ES-I3 (cell line): ENCODE results near the gene KCNT2.

ENCODE experiments used
- H3K36me3 ChIP-seq: 2 replicates; pipeline ENCODE4 v1.6.1; 2013; ENCODE audit warnings: mild to moderate bottlenecking, low read length, control low read depth, moderate library complexity; ENCODE audit not compliant: insufficient read depth
- H3K4me1 ChIP-seq: 2 replicates; pipeline ENCODE4 v1.6.1; 2013; ENCODE audit warnings: mild to moderate bottlenecking, control low read depth, low read length; ENCODE audit not compliant: insufficient read depth
- H3K9ac ChIP-seq: 2 replicates; pipeline ENCODE4 v1.6.1; 2013; ENCODE audit warnings: low read depth, mild to moderate bottlenecking, low read length, moderate library complexity
- H3K9me3 ChIP-seq: 2 replicates; pipeline ENCODE4 v1.6.1; 2013; ENCODE audit warnings: mild to moderate bottlenecking, low read length, moderate library complexity; ENCODE audit not compliant: control insufficient read depth, insufficient read depth

KCNT2 gene

DNA sequence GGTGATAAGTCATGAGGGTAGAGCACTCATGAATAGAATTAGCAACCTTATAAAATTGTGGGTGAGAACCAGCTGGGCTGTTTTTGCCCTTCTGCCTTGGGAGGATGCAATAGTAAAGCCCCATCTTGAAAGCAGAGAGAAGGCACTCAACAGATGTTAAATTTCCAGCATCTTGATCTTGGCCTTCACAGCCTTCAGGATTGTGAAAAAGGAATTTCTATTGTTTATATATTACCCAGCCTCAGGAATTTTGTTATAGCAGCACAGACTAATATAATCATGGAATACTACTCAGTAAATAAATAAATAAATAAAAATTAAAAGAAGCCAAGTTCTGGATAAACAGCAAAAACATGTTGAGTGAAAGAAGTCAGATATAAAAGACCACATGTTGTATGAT is 175.2 kb downstream of the KCNT2 start:
- no peaks in the 10 kb centered on the region for H3K4me1 ChIP-seq
- peaks cover 5% of the 10 kb centered on the region for H3K36me3 ChIP-seq
- H3K9ac ChIP-seq = no peak overlapping the region
- H3K9me3 ChIP-seq = no peaks in the 10 kb centered on the region

- Histone ChIP-seq H3K4me1 (no peaks in the 10 kb centered on the region), H3K36me3 (peaks cover 5% of the 10 kb centered on the region), H3K9me3 (no peaks in the 10 kb centered on the region), H3K9ac (no peak overlapping the region)
Measured at GRCh38 chr1:196427976-196428734, 180.1 kb downstream of the KCNT2 start.

GRCh38 chr1:196425513-196425912 is 182.7 kb downstream of the KCNT2 start:
- Histone ChIP-seq H3K9ac (no peak overlapping the region), H3K36me3 (no peaks in the 10 kb centered on the region; the same call in 1 of the 2 replicates), H3K9me3 (no peaks in the 10 kb centered on the region), H3K4me1 (no peaks in the 10 kb centered on the region)

DNA sequence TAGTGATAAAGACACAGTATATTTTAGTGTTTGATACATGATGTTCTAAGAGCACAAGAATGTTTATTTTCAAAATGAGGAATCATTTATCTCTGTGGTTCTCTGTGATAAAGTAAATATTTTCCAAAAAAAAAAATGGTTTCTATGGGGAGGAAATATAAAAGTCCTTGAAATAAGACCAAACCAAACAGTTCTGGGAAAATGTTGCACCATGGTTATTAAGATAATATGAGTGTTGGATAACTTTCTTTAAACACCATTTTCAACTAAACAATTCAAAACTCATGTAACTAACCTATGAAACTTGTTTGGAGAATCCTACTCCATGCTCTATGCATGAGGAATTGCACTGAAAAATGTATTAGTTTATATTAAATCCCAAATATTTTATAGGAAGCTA is 184.6 kb downstream of the KCNT2 start:
- H3K4me1 ChIP-seq = no peaks in the 10 kb centered on the region
- no peaks in the 10 kb centered on the region; the same call in 1 of the 2 replicates for H3K36me3 ChIP-seq
- no peak overlapping the region for H3K9ac ChIP-seq
- H3K9me3 ChIP-seq = no peaks in the 10 kb centered on the region

DNA sequence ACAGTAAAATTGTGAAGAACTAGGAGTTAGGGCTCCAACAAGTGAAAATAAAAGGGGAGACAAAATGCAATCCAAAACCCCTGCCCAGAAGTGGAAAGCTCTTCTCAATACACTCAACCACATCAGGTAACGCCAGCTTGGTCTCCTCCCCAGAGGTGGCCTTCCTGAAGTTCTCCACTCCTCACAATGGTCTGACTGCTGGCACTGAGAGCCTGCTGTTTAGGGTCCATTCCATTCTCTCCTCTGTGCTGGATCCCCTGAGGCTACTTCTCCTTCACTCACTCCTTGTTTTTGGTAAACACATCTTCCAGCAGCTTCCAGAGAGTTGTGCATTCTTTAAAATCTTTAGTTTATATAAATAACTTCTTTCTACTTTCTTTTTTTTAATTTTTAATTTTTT is 189.5 kb downstream of the KCNT2 start:
- H3K4me1 ChIP-seq = no peaks in the 10 kb centered on the region
- H3K36me3 ChIP-seq = no peaks in the 10 kb centered on the region
- no peak overlapping the region for H3K9ac ChIP-seq
- no peaks in the 10 kb centered on the region for H3K9me3 ChIP-seq

- Histone ChIP-seq H3K9ac (no peak overlapping the region), H3K9me3 (no peaks in the 10 kb centered on the region), H3K36me3 (no peaks in the 10 kb centered on the region), H3K4me1 (no peaks in the 10 kb centered on the region)
Measured at GRCh38 chr1:196415978-196416377, 192.3 kb downstream of the KCNT2 start.

GRCh38 chr1:196412326-196412725 is 195.9 kb downstream of the KCNT2 start:
- peaks cover 6% of the 10 kb centered on the region; the same call in 1 of the 2 replicates for H3K4me1 ChIP-seq
- no peaks in the 10 kb centered on the region for H3K36me3 ChIP-seq
- no peak overlapping the region for H3K9ac ChIP-seq
- no peaks in the 10 kb centered on the region for H3K9me3 ChIP-seq

DNA sequence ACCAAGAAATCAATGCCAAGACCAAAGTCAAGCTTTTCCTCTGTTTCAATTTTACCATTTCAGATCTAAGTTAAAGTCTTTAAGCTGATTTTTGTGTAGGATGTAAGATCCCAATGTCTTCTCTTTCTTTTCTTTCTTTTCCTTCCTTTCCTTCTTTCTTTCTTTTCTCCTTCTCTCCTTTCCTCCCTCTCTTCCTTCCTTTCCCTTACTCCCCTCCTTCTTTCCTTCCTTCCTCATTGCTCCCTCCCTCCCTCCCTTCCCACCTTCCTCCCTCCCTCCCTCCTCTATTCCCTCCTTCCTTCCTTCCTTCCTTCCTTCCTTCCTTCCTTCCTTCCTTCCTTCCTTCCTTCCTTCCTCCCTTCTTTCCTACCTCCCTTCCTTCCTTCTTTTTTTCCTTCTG is 197.5 kb downstream of the KCNT2 start:
- peaks cover 7% of the 10 kb centered on the region; the same call in 1 of the 2 replicates for H3K4me1 ChIP-seq
- no peak overlapping the region for H3K9ac ChIP-seq

GRCh38 chr1:196409586-196409985 is 198.7 kb downstream of the KCNT2 start:
- H3K4me1 ChIP-seq = peaks cover 7% of the 10 kb centered on the region; the same call in 1 of the 2 replicates
- no peaks in the 10 kb centered on the region for H3K36me3 ChIP-seq
- H3K9me3 ChIP-seq = no peaks in the 10 kb centered on the region
- no peak overlapping the region for H3K9ac ChIP-seq

More for the DNA sequence above, 197.5 kb downstream of the KCNT2 start:
- H3K36me3 ChIP-seq = no peaks in the 10 kb centered on the region
- no peaks in the 10 kb centered on the region for H3K9me3 ChIP-seq

GRCh38 chr1:196407358-196408051 is 200.7 kb downstream of the KCNT2 start:
- no peaks in the 10 kb centered on the region for H3K9me3 ChIP-seq
- H3K4me1 ChIP-seq = peaks cover 7% of the 10 kb centered on the region; the same call in 1 of the 2 replicates
- H3K36me3 ChIP-seq = no peaks in the 10 kb centered on the region
- no peak overlapping the region for H3K9ac ChIP-seq

DNA sequence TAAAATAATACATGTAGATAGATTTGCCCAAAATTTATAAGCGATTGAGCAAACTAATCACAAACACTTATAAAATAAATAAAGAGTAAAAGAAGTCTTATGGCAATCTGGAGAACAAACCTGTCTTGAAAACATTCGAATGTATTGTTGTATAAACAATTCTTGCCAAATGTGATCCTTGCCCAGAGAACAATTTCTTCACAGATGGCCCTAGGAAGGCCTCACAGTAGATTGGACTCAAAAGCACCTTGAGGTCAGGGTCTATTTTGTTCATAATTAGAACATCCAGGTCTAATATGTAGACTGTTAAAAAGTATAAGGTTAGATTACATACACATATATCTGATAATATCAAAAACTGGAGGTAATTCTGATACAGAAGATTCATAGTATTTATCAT is 202.4 kb downstream of the KCNT2 start:
- Histone ChIP-seq H3K4me1 (peaks cover 7% of the 10 kb centered on the region; the same call in 1 of the 2 replicates), H3K36me3 (no peaks in the 10 kb centered on the region), H3K9ac (no peak overlapping the region), H3K9me3 (no peaks in the 10 kb centered on the region)

- peaks cover 7% of the 10 kb centered on the region; the same call in 1 of the 2 replicates for H3K4me1 ChIP-seq
- H3K36me3 ChIP-seq = no peaks in the 10 kb centered on the region
- no peaks in the 10 kb centered on the region for H3K9me3 ChIP-seq
- H3K9ac ChIP-seq = no peak overlapping the region
Measured at GRCh38 chr1:196403803-196404690, 204.2 kb downstream of the KCNT2 start.

GRCh38 chr1:196401891-196402290 is 206.3 kb downstream of the KCNT2 start:
- H3K9ac ChIP-seq = no peak overlapping the region
- H3K36me3 ChIP-seq = no peaks in the 10 kb centered on the region
- H3K9me3 ChIP-seq = no peaks in the 10 kb centered on the region
- no peaks in the 10 kb centered on the region for H3K4me1 ChIP-seq

DNA sequence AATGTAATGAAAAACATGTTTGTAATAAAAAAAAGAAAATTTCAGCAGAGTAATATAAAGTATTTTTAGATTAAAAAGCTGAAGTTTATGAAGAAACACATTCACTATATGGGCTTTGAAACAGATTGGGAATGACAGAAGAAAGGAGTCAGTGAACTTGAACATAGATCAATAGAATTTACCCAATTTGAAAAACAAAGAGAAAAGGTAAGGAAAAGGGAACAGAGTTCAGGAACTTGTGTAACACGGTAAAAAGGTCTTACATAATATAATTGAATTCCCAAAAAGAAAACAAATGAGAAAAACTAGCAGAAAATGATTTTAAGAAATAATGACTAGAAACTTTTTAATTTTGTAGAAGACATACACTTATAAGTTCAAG is 206.8 kb downstream of the KCNT2 start:
- Histone ChIP-seq H3K4me1 (no peaks in the 10 kb centered on the region), H3K36me3 (no peaks in the 10 kb centered on the region), H3K9me3 (no peaks in the 10 kb centered on the region), H3K9ac (no peak overlapping the region)
